DLD1 (cell line): ENCODE results near the gene TP53I13.

Experiments
- in situ Hi-C: cut with HindIII; loops from 2 replicates; pipeline ENCODE4 v1.10.0; 2017; ENCODE audit warnings: low sequenced_read_pairs

TP53I13 gene

GRCh38 chr17:29613856-29614255, 45.4 kb downstream of the TP53I13 start:
- in situ Hi-C loops, result no loop called here

GRCh38 chr17:29614349-29615047, 46.0 kb downstream of the TP53I13 start:
- in situ Hi-C loops, result no loop called here

- in situ Hi-C loops, result no loop called here
Measured at GRCh38 chr17:29615048-29615385, 46.5 kb downstream of the TP53I13 start.

GRCh38 chr17:29615492-29616299, 47.2 kb downstream of the TP53I13 start:
- in situ Hi-C loops, result no loop called here

- in situ Hi-C loops, result no loop called here
Measured at GRCh38 chr17:29616300-29617048, 48.0 kb downstream of the TP53I13 start.

- in situ Hi-C loops, result no loop called here
Measured at GRCh38 chr17:29617125-29617480, 48.6 kb downstream of the TP53I13 start.

- in situ Hi-C loops, result no loop called here
Measured at GRCh38 chr17:29617481-29618271, 49.2 kb downstream of the TP53I13 start.

GRCh38 chr17:29618272-29619065, 50.0 kb downstream of the TP53I13 start:
- in situ Hi-C loops, result no loop called here

GRCh38 chr17:29619251-29619650, 50.8 kb downstream of the TP53I13 start:
- in situ Hi-C loops, result no loop called here

GRCh38 chr17:29620271-29620670, 51.8 kb downstream of the TP53I13 start:
- in situ Hi-C loops, result no loop called here

GRCh38 chr17:29620779-29621500, 52.4 kb downstream of the TP53I13 start:
- in situ Hi-C loops, result no loop called here

- in situ Hi-C loops, result no loop called here
Measured at GRCh38 chr17:29621751-29622194, 53.3 kb downstream of the TP53I13 start.
